Calu3 (cell line): Measurements from ENCODE around the gene LRRIQ4. TPM values are rescaled to one million over a fixed set of nuclear protein-coding genes. Genes with fewer than 3 reads are reported as not detected.

Experiments used
- BruUV-seq: library from RNA; stranded (reverse); fragments of 400-500 nt; replicated peaks from 2 replicates; lab custom pipeline; 2021; lab: Mats Ljungman, UMichigan
- CTCF ChIA-PET: fragments of 300-600 bp; sonication (Branson Sonifier 250); formaldehyde crosslinking; loops from one replicate; lab custom pipeline; 2022; ENCODE audit warnings: antibody characterized with exemption; lab: Charles Lee
- DNase-seq: peaks from one replicate; pipeline ENCODE4 v3.0.0; 2022
- H3K27ac Mint-ChIP-seq: one replicate; pipeline ENCODE4 v1.8.0; 2022; ENCODE audit warnings: mixed read lengths; ENCODE audit not compliant: unreplicated experiment
- H3K27me3 Mint-ChIP-seq: one replicate; pipeline ENCODE4 v1.8.0; 2022; ENCODE audit warnings: mixed read lengths; ENCODE audit not compliant: unreplicated experiment
- H3K36me3 Mint-ChIP-seq: one replicate; pipeline ENCODE4 v1.8.0; 2022; ENCODE audit warnings: mild to moderate bottlenecking, moderate library complexity, mixed read lengths; ENCODE audit not compliant: insufficient read depth, unreplicated experiment
- H3K4me1 Mint-ChIP-seq: one replicate; pipeline ENCODE4 v1.8.0; 2022; ENCODE audit warnings: mild to moderate bottlenecking, low read depth, mixed read lengths; ENCODE audit not compliant: unreplicated experiment
- H3K4me3 Mint-ChIP-seq: one replicate; pipeline ENCODE4 v1.8.0; 2022; ENCODE audit warnings: mild to moderate bottlenecking, low read depth, moderate library complexity, mixed read lengths; ENCODE audit not compliant: unreplicated experiment
- H3K9me3 Mint-ChIP-seq: one replicate; pipeline ENCODE4 v1.8.0; 2022; ENCODE audit warnings: low read depth, mixed read lengths; ENCODE audit not compliant: unreplicated experiment
- intact Hi-C: fragments of 100-400 bp; cut with micrococcal nuclease; formaldehyde crosslinking; loops from one replicate; pipeline ENCODE4 v1.10.0; 2022; ENCODE audit not compliant: unreplicated experiment
- total RNA-seq: library from RNA; stranded (reverse); gene quantifications from 2 replicates; pipeline ENCODE4 v1.2.3, GENCODE V29; 2022
- TF ChIP-seq, protein P1 (sequence below): fragments of 200-600 bp; IDR thresholded peaks from one replicate; pipeline ENCODE4 v1.8.0; 2022; ENCODE audit warnings: antibody characterized with exemption; ENCODE audit not compliant: unreplicated experiment

Gene LRRIQ4
- total RNA-seq, 1 experiment from 2014 or later: not detected

DNA sequence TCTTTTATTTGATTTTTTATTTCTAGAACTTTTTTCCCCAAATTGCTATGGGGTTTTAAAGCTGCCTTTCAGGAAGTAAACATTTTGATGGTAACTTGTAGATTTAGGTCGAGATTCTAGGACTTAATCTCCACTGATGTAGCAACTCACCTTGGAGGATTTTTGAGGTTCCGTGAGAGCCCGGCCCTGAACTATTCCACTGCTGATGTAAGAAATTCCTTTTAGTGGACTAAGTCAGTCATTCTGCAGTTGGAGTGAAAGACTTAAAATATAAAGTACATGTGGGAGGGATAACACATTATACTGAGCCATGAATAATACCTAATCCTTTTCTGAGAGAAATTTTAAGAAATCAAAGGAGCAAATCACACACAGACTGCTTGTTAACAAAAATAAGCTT, 12.6 kb downstream of the LRRIQ4 start:
- H3K9me3 Mint-ChIP-seq: no peaks in the 10 kb centered on the region
- H3K4me3 Mint-ChIP-seq: no peak overlapping the region
- H3K36me3 Mint-ChIP-seq: peaks cover 8% of the 10 kb centered on the region
- H3K4me1 Mint-ChIP-seq: no peaks in the 10 kb centered on the region
- no peaks in the 10 kb centered on the region for H3K27me3 Mint-ChIP-seq
- DNase-seq: no peak
- H3K27ac Mint-ChIP-seq: no peak overlapping the region
- intact Hi-C loops: no loop called here
- BruUV-seq: no TSS peak
- TF ChIP-seq, protein P1, sequence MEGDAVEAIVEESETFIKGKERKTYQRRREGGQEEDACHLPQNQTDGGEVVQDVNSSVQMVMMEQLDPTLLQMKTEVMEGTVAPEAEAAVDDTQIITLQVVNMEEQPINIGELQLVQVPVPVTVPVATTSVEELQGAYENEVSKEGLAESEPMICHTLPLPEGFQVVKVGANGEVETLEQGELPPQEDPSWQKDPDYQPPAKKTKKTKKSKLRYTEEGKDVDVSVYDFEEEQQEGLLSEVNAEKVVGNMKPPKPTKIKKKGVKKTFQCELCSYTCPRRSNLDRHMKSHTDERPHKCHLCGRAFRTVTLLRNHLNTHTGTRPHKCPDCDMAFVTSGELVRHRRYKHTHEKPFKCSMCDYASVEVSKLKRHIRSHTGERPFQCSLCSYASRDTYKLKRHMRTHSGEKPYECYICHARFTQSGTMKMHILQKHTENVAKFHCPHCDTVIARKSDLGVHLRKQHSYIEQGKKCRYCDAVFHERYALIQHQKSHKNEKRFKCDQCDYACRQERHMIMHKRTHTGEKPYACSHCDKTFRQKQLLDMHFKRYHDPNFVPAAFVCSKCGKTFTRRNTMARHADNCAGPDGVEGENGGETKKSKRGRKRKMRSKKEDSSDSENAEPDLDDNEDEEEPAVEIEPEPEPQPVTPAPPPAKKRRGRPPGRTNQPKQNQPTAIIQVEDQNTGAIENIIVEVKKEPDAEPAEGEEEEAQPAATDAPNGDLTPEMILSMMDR: no peak
- CTCF ChIA-PET: interaction anchor here (0.6 kb wide), 3 partner anchors 10 to 193 kb away, joined by 3 to 6 read pairs (median 6); no protein-coding TSS in a partner anchor

DNA sequence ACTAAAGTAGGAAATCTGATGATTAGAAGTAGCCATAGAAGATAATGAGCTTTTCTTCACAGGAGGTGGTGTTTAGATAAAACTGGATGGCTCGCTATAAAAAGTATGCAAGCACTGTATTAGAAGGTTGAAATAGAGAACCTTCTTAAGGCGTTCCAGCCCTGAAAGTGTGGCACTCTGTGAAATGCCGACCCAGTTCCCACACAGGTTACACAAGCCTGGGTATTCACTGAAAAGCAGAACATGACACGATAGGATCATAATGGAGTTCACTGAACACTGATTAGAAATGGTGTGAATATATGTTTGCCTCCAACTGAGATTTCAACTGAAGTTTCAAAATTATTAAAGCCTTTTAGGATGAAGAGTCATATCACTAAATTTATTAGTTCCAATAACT, 15.0 kb downstream of the LRRIQ4 start:
- intact Hi-C loops: no loop called here
- no peak overlapping the region for H3K27ac Mint-ChIP-seq
- BruUV-seq: no TSS peak
- no peak for DNase-seq
- no peak overlapping the region for H3K4me3 Mint-ChIP-seq
- no peaks in the 10 kb centered on the region for H3K27me3 Mint-ChIP-seq
- no peaks in the 10 kb centered on the region for H3K4me1 Mint-ChIP-seq
- H3K9me3 Mint-ChIP-seq: no peaks in the 10 kb centered on the region
- peaks cover under 1% of the 10 kb centered on the region for H3K36me3 Mint-ChIP-seq
- CTCF ChIA-PET: interaction anchor here (0.6 to 0.7 kb wide), 2 partner anchors 211 to 1257 kb away, joined by 3 to 5 read pairs; no protein-coding TSS in a partner anchor
- TF ChIP-seq, protein P1: no peak

DNA sequence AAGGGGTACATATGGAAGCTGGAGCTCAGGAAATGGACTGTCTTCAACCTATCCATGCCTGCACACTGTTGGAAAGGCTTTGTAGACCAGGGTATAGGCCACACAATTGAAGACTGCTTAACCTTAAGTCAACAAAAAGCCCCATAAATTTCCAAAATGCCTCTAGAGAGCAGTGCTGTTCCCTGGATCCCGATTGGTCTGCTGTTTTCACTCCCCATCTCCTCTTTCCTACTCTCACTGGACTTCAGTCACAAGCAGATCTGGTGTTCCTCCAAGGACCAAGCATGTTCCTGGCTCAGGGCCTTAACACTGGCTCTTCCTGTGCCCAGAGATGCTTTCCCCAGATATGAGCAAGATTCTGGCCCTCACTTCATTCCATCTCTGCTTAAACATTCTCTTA, 22.9 kb downstream of the LRRIQ4 start:
- no peak for DNase-seq
- Mint-ChIP-seq H3K27me3 (no peaks in the 10 kb centered on the region), H3K4me1 (no peaks in the 10 kb centered on the region), H3K36me3 (no peaks in the 10 kb centered on the region), H3K4me3 (no peak overlapping the region), H3K27ac (no peak overlapping the region), H3K9me3 (no peaks in the 10 kb centered on the region)
- TF ChIP-seq, protein P1: no peak
- intact Hi-C loops: no loop called here
- CTCF ChIA-PET: no interaction called here
- no TSS peak for BruUV-seq

DNA sequence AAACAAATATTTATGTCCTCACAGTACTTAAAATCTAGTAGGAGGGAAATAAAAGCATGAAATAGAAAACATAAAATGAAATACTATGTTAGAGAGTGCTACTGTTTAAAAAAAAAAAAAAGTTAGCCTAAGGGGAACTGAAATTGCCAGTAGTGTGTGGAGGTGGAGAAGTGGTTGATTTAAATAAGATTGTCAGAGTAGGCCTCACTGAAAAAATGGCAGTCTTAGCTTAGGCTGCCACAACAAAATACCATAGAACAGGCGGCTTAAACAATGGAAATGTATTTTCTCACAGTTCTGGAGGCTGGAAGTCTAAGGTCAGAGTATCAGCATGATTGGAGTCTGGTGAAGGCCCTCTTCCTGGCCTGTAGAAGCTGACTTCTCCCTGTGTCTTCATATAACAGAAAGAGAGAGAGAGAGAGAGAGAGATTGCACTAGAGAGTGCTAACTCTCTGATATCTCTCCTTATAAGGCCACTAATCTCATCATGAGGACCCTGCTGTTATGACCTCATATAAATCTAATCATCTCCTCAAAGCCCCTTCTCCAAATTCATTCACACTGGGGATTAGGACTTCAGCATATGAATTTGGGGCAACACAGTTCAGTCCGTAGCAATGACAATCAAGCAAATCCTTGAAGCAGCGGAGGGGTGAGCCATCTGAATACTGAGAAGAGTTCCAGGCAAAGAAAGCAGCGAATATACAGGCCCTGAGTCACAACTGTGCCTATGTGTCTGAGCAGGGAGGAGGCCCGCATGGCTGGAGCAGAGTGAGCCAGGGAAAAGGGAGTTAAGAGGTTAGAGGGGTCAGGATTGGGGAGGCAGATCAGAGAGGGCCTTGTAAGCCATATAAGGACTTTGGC, 23.6 kb downstream of the LRRIQ4 start:
- intact Hi-C loops: no loop called here
- no peaks in the 10 kb centered on the region for H3K27me3 Mint-ChIP-seq
- BruUV-seq: no TSS peak
- H3K27ac Mint-ChIP-seq: no peak overlapping the region
- no peak for DNase-seq
- TF ChIP-seq, protein P1: no peak
- CTCF ChIA-PET: no interaction called here
- H3K4me3 Mint-ChIP-seq: no peak overlapping the region
- H3K4me1 Mint-ChIP-seq: peaks cover 5% of the 10 kb centered on the region
- H3K9me3 Mint-ChIP-seq: no peaks in the 10 kb centered on the region
- H3K36me3 Mint-ChIP-seq: no peaks in the 10 kb centered on the region
